Dedifferentiated amniotic fluid mesenchymal stem cell (primary cell): Measurements from ENCODE around the gene GUSB.

Source experiments
- DNase-seq: peaks from one replicate; pipeline ENCODE4 v3.0.0-alpha.2; 2016; ENCODE audit errors: extremely low spot score

GUSB gene

DNA sequence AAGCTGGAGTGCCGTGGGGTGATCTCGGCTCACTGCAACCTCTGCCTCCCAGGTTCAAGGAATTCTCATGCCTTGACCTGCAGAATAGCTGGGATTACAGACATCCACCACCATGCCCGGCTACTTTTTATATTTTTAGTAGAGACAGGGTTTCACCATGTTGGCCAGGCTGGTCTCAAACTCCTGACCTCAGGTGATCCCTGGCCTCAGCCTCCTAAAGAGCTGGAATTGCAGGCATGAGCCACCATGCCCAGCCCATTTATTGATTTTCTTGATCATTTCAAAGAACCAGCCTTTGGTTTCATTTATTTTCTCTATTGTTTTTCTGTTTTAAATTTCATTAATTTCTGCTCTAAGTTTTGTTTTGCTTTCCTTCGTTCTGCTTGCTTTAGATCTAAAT lies 50.3 kb downstream of the GUSB start:
- no peak for DNase-seq

DNA sequence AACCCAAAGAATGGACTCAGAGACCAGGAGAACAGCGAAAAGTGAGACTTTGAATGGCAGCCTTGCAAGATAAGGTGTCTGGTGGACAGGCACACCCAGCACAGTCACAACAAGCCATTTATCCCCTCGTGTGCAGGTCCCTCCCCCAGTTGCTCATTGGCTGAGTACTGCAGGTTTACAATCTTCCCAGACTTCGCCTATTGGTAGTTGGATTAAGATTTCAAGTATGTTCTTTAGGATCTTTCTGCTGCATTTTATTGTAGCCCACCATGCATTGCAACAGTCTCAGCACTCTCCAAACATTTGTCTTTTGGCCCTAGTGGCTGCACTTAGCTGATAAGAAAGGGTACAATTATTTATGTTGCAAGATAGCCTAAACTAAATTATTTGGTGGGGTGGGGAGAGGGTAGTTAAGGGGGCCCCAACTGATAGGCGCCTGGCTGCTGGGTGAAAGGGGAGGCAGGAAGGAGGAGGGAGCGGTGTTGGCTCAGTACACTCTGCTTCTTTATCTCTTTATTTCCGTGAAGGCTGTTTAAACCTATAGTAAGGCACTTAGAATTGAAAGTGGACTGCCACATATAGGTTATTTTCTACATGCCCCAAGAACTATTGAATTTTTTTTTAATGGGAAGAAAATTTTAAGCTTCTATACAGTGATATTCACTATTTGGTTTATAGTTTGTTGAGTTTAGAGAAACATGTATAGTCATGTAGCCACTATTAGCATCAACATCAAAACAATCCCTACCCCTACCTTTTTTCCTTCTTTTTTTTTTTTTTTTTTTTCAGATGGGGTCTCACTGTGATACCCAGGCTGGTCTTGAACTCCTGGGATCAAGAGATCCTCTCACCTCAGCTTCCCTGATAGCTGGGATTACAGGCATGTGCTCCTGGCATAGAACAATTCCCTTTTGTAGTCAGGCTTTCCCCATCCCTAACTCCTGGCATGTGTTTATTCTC lies 54.2 kb downstream of the GUSB start:
- DNase-seq: no peak

DNA sequence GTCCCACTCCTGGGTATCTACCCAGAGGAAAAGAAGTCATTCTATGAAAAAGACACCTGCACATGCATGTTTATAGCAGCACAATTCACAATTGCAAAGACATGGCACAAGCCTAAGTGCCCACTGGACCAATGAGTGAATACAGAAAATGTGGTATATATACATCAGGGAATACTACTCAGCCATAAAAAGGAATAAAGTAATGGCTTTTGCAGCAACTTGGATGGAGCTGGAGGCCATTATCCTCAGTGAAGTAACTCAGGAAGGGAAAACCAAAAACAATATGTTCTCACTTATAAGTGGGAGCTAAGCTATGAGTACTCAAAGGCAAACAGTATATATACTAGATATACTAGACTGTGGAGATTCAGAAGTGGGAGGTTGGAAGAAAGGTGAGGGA lies 55.4 kb downstream of the GUSB start:
- no peak for DNase-seq

DNA sequence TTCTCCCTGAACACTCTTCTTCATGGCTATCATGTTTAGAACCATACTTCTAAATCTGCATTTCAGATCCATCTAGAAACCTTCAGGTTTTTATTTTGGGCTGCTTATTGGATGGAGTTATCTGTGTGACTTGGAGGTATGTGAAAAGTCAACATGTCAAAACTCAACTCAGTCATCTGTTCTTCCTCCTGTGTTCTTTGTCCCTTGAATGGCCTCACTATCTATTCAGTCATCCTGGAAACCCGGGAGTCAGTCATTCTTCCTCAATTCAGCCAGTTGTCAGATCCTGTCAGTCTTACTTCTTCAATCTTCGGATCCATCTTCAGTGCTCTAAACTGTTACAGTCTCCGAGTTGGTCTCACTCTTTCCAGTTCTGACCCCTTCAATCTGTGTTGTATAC lies 57.0 kb downstream of the GUSB start:
- no peak for DNase-seq

DNA sequence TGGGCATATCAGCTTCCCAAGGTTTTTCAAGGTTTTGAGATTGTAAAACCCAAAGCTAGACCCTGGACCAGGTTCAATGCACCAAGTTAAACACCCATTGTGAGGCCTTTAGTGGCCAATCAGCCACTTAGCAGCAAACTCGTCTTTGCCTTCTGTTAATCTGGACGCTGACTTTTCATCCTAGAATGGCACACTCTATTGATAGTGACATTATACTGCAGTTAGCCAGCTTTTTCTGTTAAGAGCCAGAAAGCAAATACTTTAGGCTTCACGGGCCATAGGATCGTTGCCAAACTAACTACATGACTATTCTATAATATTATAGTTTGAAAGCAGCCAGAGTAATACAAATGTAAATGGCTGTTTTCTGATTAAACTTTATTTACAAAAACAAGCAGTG lies 57.8 kb downstream of the GUSB start:
- no peak for DNase-seq

DNA sequence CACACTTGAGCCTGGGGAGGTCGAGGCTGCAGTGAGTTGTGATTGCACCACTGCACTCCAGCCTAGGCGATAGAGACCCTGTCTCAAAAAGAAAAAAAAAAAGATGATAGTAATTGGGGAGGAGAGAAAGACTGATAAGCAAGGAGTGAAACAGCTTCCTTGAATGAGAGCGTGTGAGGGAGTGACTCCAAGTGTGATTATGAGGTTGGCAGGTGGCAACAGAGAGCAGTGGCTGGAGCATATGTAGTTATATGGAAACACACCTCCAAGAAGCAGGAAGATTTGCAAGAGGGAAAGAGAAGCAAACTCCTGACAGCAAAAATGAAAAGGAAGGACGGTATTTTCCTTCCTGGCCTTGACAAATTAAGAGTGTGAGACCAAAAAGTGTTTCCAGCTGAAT lies 58.7 kb downstream of the GUSB start:
- DNase-seq: no peak

DNA sequence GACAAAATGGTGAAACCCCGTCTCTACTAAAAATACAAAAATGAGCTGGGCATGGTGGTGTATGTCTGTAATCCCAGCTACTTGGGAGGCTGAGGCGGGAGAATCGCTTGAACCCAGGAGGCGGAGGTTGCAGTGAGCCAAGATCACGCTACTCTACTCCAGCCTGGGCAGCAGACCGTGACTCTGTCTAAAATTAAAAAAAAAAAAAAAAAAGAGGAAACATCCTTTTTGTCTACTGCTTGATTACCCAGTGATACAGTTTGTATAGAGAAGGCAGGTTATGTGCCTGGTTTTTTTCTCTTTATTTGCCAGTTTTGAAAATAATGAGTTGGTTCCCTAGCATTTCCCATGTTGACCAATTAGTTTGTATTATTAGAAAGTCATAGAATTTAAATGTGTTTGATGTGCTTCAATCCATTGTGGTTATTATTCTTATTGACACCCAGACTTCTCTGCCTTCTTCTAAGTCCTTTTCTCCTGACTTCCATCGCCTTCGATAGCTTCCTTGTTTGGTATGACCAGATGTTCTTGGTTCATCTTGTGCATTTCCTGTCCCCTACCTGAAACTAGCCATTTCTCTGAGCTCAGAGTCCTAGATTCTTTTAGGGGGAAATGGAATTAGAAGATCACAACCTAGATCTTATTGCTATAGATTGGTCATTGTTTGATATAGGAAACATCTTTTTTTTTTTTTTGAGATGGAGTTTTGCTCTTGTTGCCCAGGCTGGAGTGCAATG lies 65.9 kb downstream of the GUSB start:
- no peak for DNase-seq

DNA sequence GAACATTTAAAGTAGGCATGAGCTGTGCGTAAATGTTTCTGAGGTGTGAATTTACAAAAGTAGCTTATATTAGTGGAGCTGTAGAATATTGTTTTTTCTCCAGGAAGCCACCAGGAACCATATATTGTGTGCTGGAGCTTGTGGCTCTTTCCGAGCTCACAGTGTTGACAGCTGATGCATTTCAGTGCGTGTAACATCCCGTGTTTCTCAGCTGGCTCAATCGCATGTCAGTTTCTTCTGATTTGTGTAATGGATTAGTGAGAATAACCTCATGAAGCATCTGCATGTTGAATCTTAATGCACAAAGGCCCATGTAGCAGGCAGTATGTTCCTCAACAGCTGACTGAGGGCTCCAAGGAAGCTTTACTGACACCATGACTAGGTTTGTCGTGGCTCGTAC lies 69.8 kb downstream of the GUSB start:
- no peak for DNase-seq
